Heart right ventricle (tissue), 16 donors: ENCODE measurements around the gene MBTPS1. TPM values are rescaled to one million over a fixed set of nuclear protein-coding genes. Genes with fewer than 3 reads are reported as not detected.
"Not testable (repeated sequence)": the region's sequence is repeated elsewhere in the genome, so short reads cannot be mapped to it uniquely, and the experiment has no call there.

Experiments used
- ATAC-seq, 8 donors: fragments of 200-7000 bp; cut with Tn5 transposase; one replicate each; pipeline ENCODE4 v1.9.1; 2020; ENCODE audit warnings: mild to moderate bottlenecking in 8 of 8, moderate library complexity in 8 of 8, moderate number of reproducible peaks in 1 of 8
- DNase-seq, 2 donors: peaks; one replicate each; pipeline ENCODE4 v3.0.0-alpha.2; 2020
- H3K27ac ChIP-seq, 10 donors: fragments of 200-600 bp; sonication (generic) in 2 of 10; one replicate each; pipeline versions ENCODE4 v1.5.0 to v1.8.0; 2020 to 2022; ENCODE audit warnings: mild to moderate bottlenecking in 3 of 10
- H3K27me3 ChIP-seq, 7 donors: fragments of 200-600 bp; one replicate each; pipeline ENCODE4 v1.8.0; 2021 to 2022; ENCODE audit warnings: mild to moderate bottlenecking in 2 of 7
- H3K36me3 ChIP-seq, 9 donors: fragments of 200-600 bp; sonication (generic) in 1 of 9; one replicate each; pipeline versions ENCODE4 v1.5.0 to v1.8.0; 2020 to 2022; ENCODE audit warnings: mild to moderate bottlenecking in 2 of 9
- H3K4me1 ChIP-seq, 9 donors: fragments of 200-600 bp; sonication (generic) in 1 of 9; one replicate each; pipeline versions ENCODE4 v1.5.0 to v1.8.0; 2020 to 2022; ENCODE audit warnings: mild to moderate bottlenecking in 4 of 9
- H3K4me3 ChIP-seq, 10 donors: fragments of 200-600 bp; sonication (generic) in 2 of 10; one replicate each; pipeline versions ENCODE4 v1.5.0 to v1.8.0; 2020 to 2022; ENCODE audit warnings: mild to moderate bottlenecking in 7 of 10, moderate library complexity in 2 of 10
- H3K9me3 ChIP-seq, 11 donors: fragments of 200-600 bp in 10 of 11; sonication (generic) in 2 of 11; one replicate each; pipeline versions ENCODE4 v1.5.0 to v1.8.0; 2013 to 2022; ENCODE audit warnings: mild to moderate bottlenecking in 2 of 11, control low read depth in 1 of 11, moderate library complexity in 1 of 11
- WGBS, 2 donors: extraction: QIAGEN DNeasy Blood & Tissue Kit; methylation state at CpG; one replicate each; pipeline ENCODE4 v1.1.7; 2013; ENCODE audit warnings: inconsistent platforms in 1 of 2; 5-methylcytosine and 5-hydroxymethylcytosine counted together
- intact Hi-C, 10 donors: fragments of 100-400 bp; cut with DNase I; formaldehyde crosslinking; loops; one replicate each; pipeline versions ENCODE4 v1.11.1 to v1.14.2; 2022
- polyA plus RNA-seq, 2 donors: library from polyadenylated mRNA; stranded (reverse); fragments of 200-250 nt; gene quantifications; one replicate each; pipeline ENCODE4 v1.2.3, GENCODE V29; 2013
- total RNA-seq, 10 donors: library from RNA; stranded (reverse); fragmentation: NEBNext Ultra II Directional in 3 of 10; extraction: Animal tissue kit (Norgen Biotek cat#: 25700) in 3 of 10; gene quantifications; one replicate each; pipeline versions ENCODE4 v1.2.1 to v1.2.4, GENCODE V29; 2021 to 2023
- TF ChIP-seq, protein P1 (sequence below), 9 donors: fragments of 200-600 bp; sonication (generic) in 2 of 9; IDR thresholded peaks; one replicate each; pipeline versions ENCODE4 v1.5.0 to v1.8.0; 2021 to 2022; ENCODE audit warnings: antibody characterized with exemption in 9 of 9, mild to moderate bottlenecking in 5 of 9, moderate library complexity in 1 of 9
- donor health status: Arrhythmogenic right ventricular cardiomyopathy.
- donor health status: ischemic (EF 13 %, LVEDD 7.1; RV severe dilation, severe dysfunction).
- donor health status: healthy with polysubstance abuse.
- donor health status: DM: no; HTN: yes; CAD: no.
- donor health status: DM: no; HTN: no; CAD: no.
- donor health status: ischemic (EF 25% LVEDD 6.9; RV normal size, moderate dysfunction).
- donor health status: ischemic (EF 25% LVEDD 5.7; RV mildly dilated, moderate dysfunction).
- donor health status: healthy.
- donor health status: DM: yes; HTN: yes; CAD: no.
- donor health status: Ischemic cardiomyopathy.
- donor health status: ischemic (EF 35%, LVEDD 5.7; RV mildly dilated, moderate dysfunction).
- donor health status: nonischemic (EF 11% LVEDD 7.7; RV severe dilation, severe dysfunction).
- donor health status: DM: yes; HTN: yes; CAD: no.
- donor health status: PGD.
- donor health status: ischemic (EF 29% LVEDD 5.4; RV normal size, mild dysfunction).
- donor health status: nonischemic (EF 23%, LVEDD 6.1; RV moderate dilation, normal function).

MBTPS1 gene
- total and polyA plus RNA-seq, 12 donors, result 41.4 to 122 (median 66.0) TPM

DNA sequence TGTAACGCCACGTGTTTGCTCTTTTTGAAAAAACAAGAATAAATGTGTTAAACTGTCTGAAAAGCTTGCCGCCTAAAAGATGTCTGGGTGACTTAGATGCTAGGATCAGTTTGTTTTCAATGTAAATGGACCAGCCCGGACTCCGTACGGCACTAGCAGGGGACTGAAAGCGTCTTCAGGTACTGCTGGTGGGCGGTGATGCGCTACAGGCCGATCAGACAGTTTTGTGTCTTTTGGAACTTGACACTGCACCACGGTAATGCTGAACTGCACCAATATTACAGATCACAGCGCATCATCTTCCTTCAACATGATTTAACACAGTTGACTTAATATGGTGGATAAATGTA is 727 bp upstream of the MBTPS1 start:
- Histone ChIP-seq H3K27ac (peak overlapping the region in 9 of 10 donors; percentile 87 to 98 (median 93)), H3K9me3 (no peaks in the 10 kb centered on the region), H3K36me3 (peaks cover 0 to 15% (median 4%) of the 10 kb centered on the region in 9 donors), H3K27me3 (no peaks in the 10 kb centered on the region), H3K4me3 (peak overlapping the region; percentile 59 to 98 (median 83)), H3K4me1 (peaks cover 2 to 42% (median 27%) of the 10 kb centered on the region in 9 donors)
- peak in 6 of 8 donors; percentile 1 to 19 (median 10) for ATAC-seq
- TF ChIP-seq, protein P1, sequence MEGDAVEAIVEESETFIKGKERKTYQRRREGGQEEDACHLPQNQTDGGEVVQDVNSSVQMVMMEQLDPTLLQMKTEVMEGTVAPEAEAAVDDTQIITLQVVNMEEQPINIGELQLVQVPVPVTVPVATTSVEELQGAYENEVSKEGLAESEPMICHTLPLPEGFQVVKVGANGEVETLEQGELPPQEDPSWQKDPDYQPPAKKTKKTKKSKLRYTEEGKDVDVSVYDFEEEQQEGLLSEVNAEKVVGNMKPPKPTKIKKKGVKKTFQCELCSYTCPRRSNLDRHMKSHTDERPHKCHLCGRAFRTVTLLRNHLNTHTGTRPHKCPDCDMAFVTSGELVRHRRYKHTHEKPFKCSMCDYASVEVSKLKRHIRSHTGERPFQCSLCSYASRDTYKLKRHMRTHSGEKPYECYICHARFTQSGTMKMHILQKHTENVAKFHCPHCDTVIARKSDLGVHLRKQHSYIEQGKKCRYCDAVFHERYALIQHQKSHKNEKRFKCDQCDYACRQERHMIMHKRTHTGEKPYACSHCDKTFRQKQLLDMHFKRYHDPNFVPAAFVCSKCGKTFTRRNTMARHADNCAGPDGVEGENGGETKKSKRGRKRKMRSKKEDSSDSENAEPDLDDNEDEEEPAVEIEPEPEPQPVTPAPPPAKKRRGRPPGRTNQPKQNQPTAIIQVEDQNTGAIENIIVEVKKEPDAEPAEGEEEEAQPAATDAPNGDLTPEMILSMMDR (IDR thresholded peaks at IDR 0.05), result no peak
- WGBS, 2 donors, result 10 to 11% methylated on average over 12 of the region's 12 CpGs
- intact Hi-C loops, result loop anchor here in 4 of 10 donors (2.0 to 5.0 kb wide), 3 partner anchors 35 to 69 kb away; partner anchors contain the start of gene TAF1C (in 2 of the 4)
- DNase-seq, result no peak

DNA sequence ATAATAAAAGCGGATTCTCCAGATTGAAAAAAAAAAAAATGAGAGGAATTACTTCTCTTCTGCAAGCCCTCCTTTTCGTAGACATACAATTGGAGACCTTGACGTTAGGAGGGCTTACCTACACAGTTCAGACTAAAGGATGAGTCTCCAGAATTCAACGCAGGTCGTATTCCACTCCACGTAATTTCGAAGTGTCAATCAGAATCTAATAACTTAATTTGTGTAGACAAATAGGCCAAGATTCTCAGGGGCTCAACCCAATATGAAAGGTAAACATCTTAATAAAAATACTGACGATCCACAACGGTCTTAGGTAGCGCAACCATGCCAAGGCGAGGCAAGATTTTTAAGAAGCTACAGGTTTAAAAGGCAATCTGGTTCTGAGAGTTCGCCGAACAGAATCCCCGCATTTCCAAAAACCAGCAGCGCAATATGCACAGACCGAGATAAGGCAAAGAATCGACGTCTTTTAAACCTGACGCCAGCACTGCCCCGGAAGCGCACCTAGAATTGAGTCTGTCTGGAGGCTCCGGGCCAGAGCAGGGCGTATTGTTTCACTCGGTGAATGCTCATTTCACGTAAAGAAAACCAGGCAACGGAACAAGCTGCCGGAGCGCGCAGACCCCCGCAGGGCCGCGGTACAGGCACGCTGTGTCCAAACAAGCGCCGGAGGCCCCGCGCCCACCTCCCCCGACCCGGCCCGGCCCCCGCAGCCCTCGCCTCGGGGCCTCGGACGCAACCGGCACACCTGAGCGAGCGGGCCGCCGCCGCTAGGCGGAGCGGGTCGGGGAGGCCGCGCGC is 623 bp downstream of the MBTPS1 start:
- TF ChIP-seq, protein P1 (IDR thresholded peaks at IDR 0.05), result peak in 6 of 9 donors; percentile 21 to 63 (median 46)
- Histone ChIP-seq H3K36me3 (peaks cover 0 to 2% (median 0%) of the 10 kb centered on the region in 9 donors), H3K27ac (peak overlapping the region; percentile 76 to 98 (median 93)), H3K4me3 (peak overlapping the region; percentile 73 to 98 (median 88)), H3K9me3 (no peaks in the 10 kb centered on the region), H3K27me3 (no peaks in the 10 kb centered on the region), H3K4me1 (peaks cover 2 to 42% (median 30%) of the 10 kb centered on the region in 9 donors)
- WGBS, 2 donors, result 1 to 2% methylated on average over 57 of the region's 57 CpGs
- ATAC-seq, result peak in 6 of 8 donors; percentile 0 to 23 (median 3)
- peak in 1 of 2 donors; percentile 43 for DNase-seq
- intact Hi-C loops, result loop anchor here in 4 of 10 donors (2.0 to 5.0 kb wide), 3 partner anchors 34 to 71 kb away; partner anchors contain the start of gene TAF1C (in 2 of the 4)

DNA sequence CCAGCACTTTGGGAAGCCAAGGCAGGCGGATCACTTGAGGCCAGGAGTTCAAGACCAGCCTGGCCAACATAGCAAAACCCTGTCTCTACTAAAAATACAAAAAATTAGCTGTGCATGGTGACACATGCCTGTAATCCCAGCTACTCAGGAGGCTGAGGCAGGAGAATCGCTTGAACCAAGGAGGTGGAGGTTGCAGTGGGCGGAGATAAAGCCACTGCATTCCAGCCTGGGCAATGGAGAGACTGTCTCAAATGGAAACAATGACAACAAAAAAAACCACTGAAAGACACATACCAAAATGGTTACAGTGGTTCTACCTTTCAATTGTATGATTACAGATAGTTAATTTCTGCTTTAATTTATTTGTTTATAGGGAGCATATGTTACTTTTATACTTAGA is 4.8 kb downstream of the MBTPS1 start:
- H3K27me3 ChIP-seq, ATAC-seq, H3K4me3 ChIP-seq, DNase-seq, H3K9me3 ChIP-seq, intact Hi-C loops: not testable (repeated sequence)
- Histone ChIP-seq H3K27ac (peak overlapping the region in 2 of 10 donors; percentile 28 to 71), H3K4me1 (peaks cover 2 to 51% (median 43%) of the 10 kb centered on the region in 9 donors), H3K36me3 (peaks cover 0 to 32% (median 0%) of the 10 kb centered on the region in 9 donors)
- WGBS, 2 donors, result 93 to 94% methylated on average over 3 of the region's 3 CpGs

DNA sequence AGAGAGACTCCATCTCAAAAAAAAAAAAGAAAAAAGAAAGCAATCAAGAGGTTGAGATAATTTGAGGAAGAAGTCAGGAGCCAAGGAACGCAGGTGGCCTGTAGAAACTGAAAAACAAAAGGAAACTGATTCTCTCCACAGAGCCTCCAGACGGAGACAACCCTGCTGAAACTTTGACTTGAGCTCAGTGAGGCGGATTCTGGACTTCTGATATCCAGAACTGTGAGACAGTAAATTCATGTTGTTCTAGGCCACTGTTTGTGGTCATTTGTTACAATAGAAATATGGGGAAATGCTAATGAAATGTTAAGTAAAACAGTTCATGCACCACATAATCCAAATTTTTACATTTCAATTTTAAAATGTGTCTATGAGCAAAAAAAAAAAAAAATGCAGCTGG is 5.2 kb downstream of the MBTPS1 start:
- Histone ChIP-seq H3K36me3 (peaks cover 0 to 32% (median 0%) of the 10 kb centered on the region in 9 donors), H3K9me3 (no peaks in the 10 kb centered on the region), H3K4me3 (no peak overlapping the region), H3K27me3 (no peaks in the 10 kb centered on the region), H3K4me1 (peaks cover 2 to 56% (median 46%) of the 10 kb centered on the region in 9 donors), H3K27ac (peak overlapping the region in 4 of 10 donors; percentile 28 to 81 (median 54))
- TF ChIP-seq, protein P1 (IDR thresholded peaks at IDR 0.05), result no peak
- intact Hi-C loops, result no loop called here
- WGBS, 2 donors, result 58 to 67% methylated on average over 3 of the region's 3 CpGs
- ATAC-seq (no peak), DNase-seq (no peak)
